Stimulated activated CD8-positive, alpha-beta memory T cell treated with anti-CD3 and anti-CD28 coated beads, Interleukin-7, amount 100 ng/mL, for 24 hours (primary cell): ENCODE results near the gene PDSS2.
"Not testable (repeated sequence)": the region's sequence is repeated elsewhere in the genome, so short reads cannot be mapped to it uniquely, and the experiment has no call there.

Experiments used
- DNase-seq: peaks from one replicate; pipeline ENCODE4 v3.0.0-alpha.2; 2020; ENCODE audit warnings: low read depth

PDSS2 gene

GRCh38 chr6:107473660-107474059, 14.3 kb upstream of the PDSS2 start:
- DNase-seq, result no peak

- DNase-seq, result no peak
These were observed 11.0 kb upstream of the PDSS2 start for GRCh38 chr6:107470364-107470763.

DNA sequence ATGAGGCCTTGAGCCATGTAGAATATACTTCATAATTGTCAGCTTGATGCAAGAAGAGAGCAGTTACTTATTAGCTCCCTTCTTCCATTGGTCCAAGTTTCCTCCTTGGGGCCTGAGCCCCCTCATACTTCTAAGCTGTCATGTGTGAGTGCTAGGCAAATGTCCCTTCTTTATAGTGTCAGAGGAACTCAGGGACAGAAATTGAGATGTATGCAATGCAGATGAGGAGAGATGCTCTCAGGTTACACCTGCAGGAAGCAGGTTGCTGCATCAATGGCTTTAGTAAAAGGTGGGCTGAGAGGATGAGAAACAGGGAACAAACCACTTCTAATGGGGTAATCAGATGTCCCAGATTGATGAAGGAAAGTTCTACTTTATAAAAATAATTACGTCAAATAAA, 6.7 kb upstream of the PDSS2 start:
- DNase-seq, result no peak

DNA sequence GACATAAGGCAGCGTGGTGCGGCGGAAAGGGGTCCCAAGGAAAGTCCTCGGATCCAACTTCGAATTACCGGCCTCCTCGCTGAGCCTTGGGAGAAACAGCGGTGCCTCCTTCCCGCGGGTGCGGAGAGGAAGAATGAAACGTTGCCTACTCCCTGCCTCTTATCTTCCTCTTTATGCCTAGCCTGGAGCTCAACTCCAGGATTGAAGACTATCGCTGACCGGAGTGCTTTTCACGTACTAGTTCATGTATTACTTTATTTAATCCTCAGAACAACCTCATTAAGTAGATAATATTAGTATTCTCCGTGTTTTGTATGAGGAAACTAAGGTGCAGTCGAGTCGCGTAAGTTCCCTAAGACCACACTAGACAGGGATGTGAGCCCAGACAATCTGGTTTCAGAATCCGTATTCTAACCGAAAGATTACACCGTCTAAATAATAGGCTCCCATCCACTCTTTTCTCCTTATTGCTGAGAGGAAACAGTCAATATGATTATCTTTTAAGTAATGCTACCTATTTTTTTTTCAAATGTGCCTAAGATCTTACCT, 793 bp upstream of the PDSS2 start:
- no peak for DNase-seq

DNA sequence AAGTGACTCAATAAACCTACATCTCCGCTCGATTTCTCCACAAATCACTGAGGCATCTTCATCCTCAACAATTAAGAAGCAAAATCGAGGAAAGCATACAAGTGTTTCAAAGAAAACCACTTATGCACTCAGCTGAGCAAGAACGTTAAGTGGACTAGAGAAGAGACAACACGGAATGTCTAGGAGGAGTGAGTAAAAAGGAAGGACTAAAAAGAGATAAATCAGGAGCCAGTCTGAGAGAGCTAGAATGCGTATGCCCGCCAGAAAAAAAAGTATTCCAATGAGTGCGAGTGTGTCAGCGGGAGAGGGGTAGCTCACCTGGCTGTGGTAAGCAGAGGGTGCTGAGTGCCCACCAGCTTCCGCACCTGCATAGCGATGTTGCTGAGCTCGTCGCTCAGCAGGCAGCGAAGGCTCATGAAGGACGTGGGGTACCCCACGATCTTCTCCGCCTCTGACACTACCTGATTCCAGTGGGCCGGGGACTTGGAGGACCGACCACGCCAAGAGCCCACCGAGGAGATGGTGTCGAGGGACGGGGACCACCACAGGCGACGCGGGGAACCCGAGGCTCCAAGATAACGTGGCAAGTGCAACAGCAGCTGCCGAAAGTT, 587 bp downstream of the PDSS2 start:
- peak; percentile 4 for DNase-seq

- no peak for DNase-seq
These were observed 10.6 kb downstream of the PDSS2 start for GRCh38 chr6:107448776-107449175.

GRCh38 chr6:107447663-107448216, 11.6 kb downstream of the PDSS2 start:
- no peak for DNase-seq

DNA sequence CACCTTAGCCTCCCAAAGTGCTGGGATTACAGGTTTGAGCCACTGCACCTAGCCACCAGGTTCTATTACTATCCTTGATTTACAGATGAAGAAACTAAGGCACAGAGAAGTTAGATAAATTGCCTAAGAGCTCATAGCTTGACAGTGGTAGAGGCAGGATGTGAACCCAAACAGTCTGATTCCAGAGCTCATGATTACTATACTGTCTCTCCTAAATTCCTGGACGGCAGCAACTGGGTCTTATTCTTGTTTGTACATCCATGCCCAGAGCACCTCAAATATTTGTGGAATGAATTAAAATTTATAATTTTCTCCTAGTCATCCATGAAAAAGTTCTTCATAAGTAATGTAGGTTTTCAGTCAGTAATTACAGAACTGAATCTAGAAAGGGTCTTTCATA, 15.1 kb downstream of the PDSS2 start:
- DNase-seq, result no peak

GRCh38 chr6:107443608-107444267, 15.6 kb downstream of the PDSS2 start:
- DNase-seq, result no peak

DNA sequence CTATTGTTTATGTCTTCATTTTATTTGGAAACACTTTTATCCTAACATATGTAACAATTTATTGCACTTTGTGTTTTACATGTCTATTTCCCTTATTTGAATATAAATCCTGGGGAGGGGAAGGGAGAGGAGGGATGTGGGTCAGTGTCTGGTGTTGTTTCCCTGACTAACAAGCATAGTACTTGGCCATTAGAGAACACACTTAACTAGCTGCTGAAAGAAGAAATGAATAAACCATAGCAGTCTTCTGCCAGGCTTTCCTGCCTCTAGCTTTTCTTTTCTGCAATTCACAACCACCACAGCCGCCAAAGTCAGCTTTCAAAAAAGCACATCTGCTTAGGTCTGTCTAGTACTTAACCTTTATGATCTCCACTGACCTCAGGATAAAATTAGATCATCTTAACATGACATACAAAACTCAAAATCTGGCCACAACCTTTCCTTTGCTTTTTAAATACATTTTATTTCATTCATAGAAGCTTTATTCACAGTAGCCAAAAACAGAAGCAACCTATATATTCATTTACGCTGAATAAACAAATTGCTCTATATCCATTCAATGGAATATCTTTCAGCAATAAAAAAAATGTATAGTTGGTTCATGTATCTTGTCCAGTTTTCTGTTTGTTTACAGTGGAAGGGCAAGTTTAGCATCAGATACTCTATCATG, 16.3 kb downstream of the PDSS2 start:
- DNase-seq, result no peak

DNA sequence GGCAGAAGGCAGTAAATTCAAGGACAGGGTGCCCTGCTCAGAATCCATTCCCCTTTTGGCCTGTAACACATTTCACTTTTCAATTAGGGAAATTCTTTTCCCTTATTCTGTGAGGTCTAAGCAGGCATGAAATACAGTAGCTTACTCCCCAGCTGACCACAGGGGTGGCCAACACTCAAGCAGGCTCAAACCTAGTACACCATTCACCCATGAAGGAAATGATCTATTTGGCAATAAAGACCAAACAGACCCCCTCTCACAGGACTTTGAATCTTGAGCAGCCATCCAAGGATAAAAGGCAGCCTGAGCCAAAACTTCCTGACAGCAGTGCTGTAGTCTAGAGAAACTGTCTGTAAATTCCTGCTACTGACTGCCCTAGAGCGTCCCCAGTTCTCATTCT, 17.7 kb downstream of the PDSS2 start:
- DNase-seq, result no peak

- no peak for DNase-seq
These were observed 18.4 kb downstream of the PDSS2 start for GRCh38 chr6:107440936-107441335.

DNA sequence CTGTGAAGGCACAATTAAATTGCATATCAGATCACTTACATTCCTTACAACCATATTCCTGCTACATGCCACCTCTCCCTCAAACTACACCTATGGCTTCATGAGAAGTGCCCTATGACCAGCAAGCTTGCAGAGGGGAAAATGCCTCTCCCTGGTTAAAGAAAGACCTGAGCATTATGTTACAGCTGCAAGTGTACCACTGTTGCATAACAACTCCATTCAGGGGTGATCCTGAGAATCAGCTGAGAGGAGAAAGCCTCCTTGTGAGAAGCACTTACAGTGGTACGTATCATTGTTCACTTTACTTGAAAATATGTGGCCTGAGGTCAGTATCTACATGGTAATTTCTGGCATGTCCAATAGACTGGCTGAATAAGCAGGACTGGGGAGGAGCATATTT, 20.0 kb downstream of the PDSS2 start:
- no peak for DNase-seq

DNA sequence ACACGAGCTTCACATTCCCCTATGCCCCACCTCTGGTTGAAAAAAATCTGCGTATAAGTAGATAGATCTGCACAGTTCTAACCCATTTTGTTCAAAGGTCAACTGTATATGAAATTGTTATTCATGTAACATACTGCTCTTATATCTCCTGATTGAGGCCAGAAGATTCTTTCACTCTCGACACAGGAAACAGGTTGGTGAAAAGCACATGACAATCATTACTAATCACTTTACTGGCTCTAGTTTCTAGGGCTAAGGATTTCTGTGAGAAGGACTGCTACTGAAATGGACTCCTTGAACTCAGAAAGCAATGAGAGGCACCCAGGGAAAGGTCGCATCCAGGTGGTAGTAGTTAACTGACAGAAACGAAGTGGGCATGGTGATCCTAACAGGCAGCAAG, 21.7 kb downstream of the PDSS2 start:
- DNase-seq, result no peak

DNA sequence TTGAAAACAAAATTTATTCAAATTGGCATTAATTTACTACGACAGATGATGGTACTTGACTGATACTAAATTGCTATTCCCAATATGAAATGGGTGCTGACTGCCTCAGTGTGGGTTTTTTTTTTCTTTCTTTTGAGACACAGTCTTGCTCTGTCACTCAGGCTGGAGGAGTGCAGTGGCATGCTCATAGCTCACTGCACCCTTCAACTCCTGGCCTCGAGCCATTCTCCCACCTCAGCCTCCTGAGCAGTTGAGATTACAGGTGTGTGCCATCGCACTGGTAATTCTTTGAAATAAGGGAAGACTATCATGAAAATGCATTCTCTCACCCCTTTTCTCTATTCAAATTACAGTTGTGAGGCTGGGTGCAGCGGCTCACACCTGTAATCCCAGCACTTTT, 22.5 kb downstream of the PDSS2 start:
- no peak for DNase-seq

- DNase-seq, result no peak
These were observed 23.6 kb downstream of the PDSS2 start for GRCh38 chr6:107435798-107436197.

DNA sequence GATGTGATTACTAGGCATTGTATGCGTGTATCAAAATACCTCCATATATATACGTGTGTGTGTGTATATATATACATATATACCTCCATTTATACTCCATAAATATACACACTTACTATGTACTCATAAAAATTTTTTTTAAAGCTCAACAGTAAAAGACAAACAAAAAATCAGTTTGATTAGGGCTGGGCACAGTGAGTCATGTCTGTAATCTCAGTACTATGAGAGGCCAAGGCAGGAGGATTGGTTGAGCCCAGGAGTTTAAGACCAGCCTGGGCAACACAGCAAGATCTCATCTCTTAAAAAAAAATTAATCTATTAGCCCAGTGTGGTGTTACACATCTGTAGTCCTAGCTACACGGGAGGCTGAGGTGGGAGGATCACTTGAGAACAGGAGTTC, 24.6 kb downstream of the PDSS2 start:
- DNase-seq, result no peak

DNA sequence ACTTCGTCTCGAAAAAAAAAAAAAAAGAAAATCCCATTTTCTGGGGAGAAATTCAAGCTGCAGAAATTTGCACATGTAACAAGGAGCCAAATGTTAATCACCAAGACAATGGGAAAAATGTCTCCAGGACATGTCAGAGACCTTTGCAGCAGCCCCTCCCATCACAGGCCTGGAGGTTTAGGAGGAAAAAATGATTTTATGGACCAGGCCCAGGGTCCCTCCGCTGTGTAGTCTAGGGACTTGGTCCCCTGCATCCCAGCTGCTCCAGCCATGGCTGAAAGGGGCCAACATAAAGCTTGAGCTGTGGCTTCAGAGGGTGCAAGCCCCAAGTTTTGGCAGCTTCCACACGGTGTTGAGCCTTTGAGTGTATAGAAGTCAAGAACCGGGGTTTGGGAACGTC, 33.4 kb downstream of the PDSS2 start:
- DNase-seq, result not testable (repeated sequence)

DNA sequence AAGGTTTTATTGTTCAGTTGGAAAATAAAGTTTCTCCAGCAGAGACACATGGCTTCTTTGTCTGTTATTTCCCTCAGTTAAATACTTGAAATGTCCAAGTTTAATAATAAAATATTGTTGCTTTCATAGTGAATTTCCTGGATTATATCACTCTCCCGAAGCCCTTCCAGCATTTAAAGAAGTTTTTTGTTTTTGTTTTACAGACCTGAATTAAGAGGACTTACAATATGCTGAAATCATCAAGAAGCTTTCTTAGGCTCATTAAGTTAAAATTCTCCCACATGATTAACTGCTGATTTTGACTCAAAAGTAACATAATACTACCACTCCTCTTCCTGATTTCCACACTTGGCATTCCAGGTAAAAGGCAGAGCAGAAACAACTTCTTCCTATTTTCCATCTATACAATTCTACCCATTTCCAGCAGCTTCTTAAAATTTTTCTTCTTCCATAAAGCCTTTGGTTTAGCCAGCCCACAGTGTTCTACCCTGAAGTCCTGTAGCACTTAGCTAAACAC, 35.8 kb downstream of the PDSS2 start:
- DNase-seq, result no peak

- no peak for DNase-seq
These were observed 37.6 kb downstream of the PDSS2 start for GRCh38 chr6:107421696-107422256.

DNA sequence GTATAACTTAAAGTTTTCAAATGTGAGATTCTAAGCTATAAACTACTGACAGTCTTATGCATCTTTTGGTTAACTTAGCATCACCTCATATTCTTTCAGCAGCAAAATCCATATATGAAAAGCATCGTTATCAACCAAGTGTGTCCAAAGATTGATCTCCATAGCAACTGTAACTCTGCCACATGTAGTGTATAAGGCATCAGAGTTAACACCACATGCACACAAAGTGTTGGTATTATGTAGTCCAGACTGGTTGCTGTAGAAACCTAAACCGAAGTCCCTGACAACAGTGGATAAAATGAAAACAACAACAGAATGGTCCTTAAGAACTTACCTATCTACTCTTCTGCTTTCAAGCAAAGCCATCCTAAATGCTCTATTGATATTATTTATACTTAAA, 39.6 kb downstream of the PDSS2 start:
- no peak for DNase-seq

DNA sequence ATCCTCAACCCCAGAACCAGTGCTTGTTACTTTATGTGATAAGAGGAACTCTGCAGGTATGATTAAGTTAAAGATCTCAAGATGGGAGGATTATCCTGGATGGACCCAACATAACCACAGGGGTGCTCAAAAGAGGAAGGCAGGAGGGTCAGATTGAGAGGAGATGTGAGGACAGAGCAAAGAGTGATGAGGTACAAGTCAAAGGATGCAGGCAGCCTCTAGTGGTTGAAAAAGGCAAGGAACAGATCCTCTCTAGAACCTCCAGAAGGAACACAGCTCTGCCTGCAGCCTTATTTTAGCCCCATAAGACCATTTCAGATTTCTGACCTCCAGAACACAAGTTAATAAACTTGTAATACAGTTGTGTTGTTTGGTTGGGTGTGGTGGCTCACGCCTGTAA, 41.2 kb downstream of the PDSS2 start:
- no peak for DNase-seq

DNA sequence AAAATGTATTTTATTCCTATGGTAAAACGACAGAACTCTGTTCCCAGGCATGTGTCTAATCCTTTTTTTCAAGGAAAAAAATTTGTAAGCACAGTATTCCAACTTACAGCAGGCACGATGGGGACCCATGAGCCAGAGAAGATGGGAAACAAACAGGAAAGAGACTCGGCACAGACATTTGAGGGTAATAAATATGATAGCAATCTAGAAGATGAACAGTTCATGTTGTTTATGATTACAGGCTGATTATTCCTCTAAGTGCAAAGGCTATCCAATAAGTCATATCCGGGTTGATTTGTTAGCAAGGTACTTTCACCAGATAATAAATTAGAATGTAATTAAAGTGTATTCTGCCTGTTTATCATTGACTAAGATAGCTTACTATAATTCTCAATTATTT, 43.2 kb downstream of the PDSS2 start:
- no peak for DNase-seq
